ENCODE results near the gene MAN1A1.

GRCh38 chr6:119294984-119295383 is 54.6 kb downstream of the MAN1A1 start:
- no peak for TF ChIP-seq CTCF (IDR thresholded peaks at IDR 0.05)
- no peak for TF ChIP-seq POLR2A (IDR thresholded peaks at IDR 0.05)

Measured in body of pancreas (tissue), 4 donors.